K562 (cell line): ENCODE results near the gene ANO7. TPM values are rescaled to one million over a fixed set of nuclear protein-coding genes. Genes with fewer than 3 reads are reported as not detected.

Source experiments
- ATAC-seq: fragments of 200-7000 bp; cut with Tn5 transposase; 3 replicates; pipeline ENCODE4 v1.9.1; 2020; ENCODE audit warnings: moderate library complexity
- BruUV-seq: library from RNA; stranded (reverse); fragments of 400-500 nt; replicated peaks from 2 replicates; lab custom pipeline; 2021; lab: Mats Ljungman, UMichigan
- CTCF ChIA-PET: fragments of 300-600 bp; formaldehyde crosslinking; extraction: SDS; loops from one replicate; lab custom pipeline; 2021; ENCODE audit warnings: low intra/inter-chr PET ratio; lab: Yijun Ruan, JAX
- POLR2A ChIA-PET: fragments of 300-600, 350-650 bp; sonication (Branson Sonifier 250); formaldehyde crosslinking; extraction: SDS; loops from one replicate; lab custom pipeline; 2021; ENCODE audit warnings: antibody characterized with exemption, inconsistent platforms; lab: Yijun Ruan, JAX
- DNase-seq, 4 experiments: peaks; one replicate each; pipeline versions ENCODE4 v3.0.0 to v3.0.0-alpha.2; 2011 to 2018; ENCODE audit warnings: low spot score in 3 of 4, mixed read lengths in 3 of 4; ENCODE audit errors: extremely low read depth in 1 of 4
- FAIRE-seq: peaks from 2 replicates; lab custom pipeline; 2011; peaks lifted over from hg19 to GRCh38; lab: Jason Lieb, UNC
- H2AFZ ChIP-seq: 2 replicates; pipeline ENCODE4 v1.6.0; 2011; ENCODE audit warnings: low read depth, low read length, control low read depth, inconsistent platforms
- H3K27ac ChIP-seq: fragments of 200-600 bp; 3 replicates; pipeline ENCODE4 v1.8.0; 2011; ENCODE audit warnings: low read depth, mild to moderate bottlenecking, control low read depth, inconsistent platforms, low read length, moderate library complexity, mixed read lengths; ENCODE audit errors: extremely low read depth
- H3K27me3 ChIP-seq, 2 experiments: fragments of 300-600 bp in 1 of 2; 2 replicates in 1 of 2; 3 replicates in 1 of 2; pipeline versions ENCODE4 v1.6.0 to v1.8.0; 2011; ENCODE audit warnings: inconsistent platforms in 2 of 2, low read length in 2 of 2, mild to moderate bottlenecking in 1 of 2, mixed read lengths in 1 of 2, moderate library complexity in 1 of 2; ENCODE audit not compliant: control insufficient read depth in 2 of 2, insufficient read depth in 2 of 2
- H3K36me3 ChIP-seq: fragments of 300-600 bp; 3 replicates; pipeline ENCODE4 v1.8.0; 2011; ENCODE audit warnings: mild to moderate bottlenecking, low read length, inconsistent platforms; ENCODE audit not compliant: control insufficient read depth, insufficient read depth
- H3K4me1 ChIP-seq, 2 experiments: fragments of 200-600 bp in 1 of 2; replicated peaks in 1 of 2; 2 replicates in 1 of 2; 3 replicates in 1 of 2; pipeline versions ENCODE4 v1.5.1 to v1.8.0; 2011; ENCODE audit warnings: inconsistent platforms in 2 of 2, low read length in 2 of 2, mild to moderate bottlenecking in 1 of 2, mixed read lengths in 1 of 2, moderate library complexity in 1 of 2; ENCODE audit not compliant: control insufficient read depth in 2 of 2, insufficient read depth in 2 of 2
- H3K4me2 ChIP-seq: 2 replicates; pipeline ENCODE4 v1.6.1; 2011; ENCODE audit warnings: low read length, control low read depth, inconsistent platforms, mixed read lengths; ENCODE audit not compliant: insufficient read depth
- H3K4me3 ChIP-seq: fragments of 200-600 bp; sonication (generic), shearing (Covaris generic); 2 replicates; pipeline ENCODE4 v1.5.1; 2016; ENCODE audit warnings: control low read depth, inconsistent platforms
- H3K79me2 ChIP-seq: fragments of 200-600 bp; 3 replicates; pipeline ENCODE4 v1.8.0; 2011; ENCODE audit warnings: low read length, inconsistent platforms; ENCODE audit not compliant: control insufficient read depth, insufficient read depth
- H3K9ac ChIP-seq, 2 experiments: 2 replicates each; pipeline versions ENCODE4 v1.6.0 to v1.6.1; 2011; ENCODE audit warnings: low read depth in 2 of 2, low read length in 2 of 2, control low read depth in 1 of 2, inconsistent platforms in 1 of 2, mild to moderate bottlenecking in 1 of 2, mixed read lengths in 1 of 2; ENCODE audit not compliant: insufficient read depth in 1 of 2
- H3K9me1 ChIP-seq: one replicate; pipeline ENCODE4 v1.6.0; 2011; ENCODE audit warnings: inconsistent platforms, mild to moderate bottlenecking, low read length, moderate library complexity; ENCODE audit not compliant: control insufficient read depth, insufficient read depth
- H3K9me3 ChIP-seq: replicated peaks from 2 replicates; pipeline ENCODE4 v1.5.1; 2011; ENCODE audit warnings: low read depth, low read length, inconsistent platforms; ENCODE audit not compliant: control insufficient read depth, insufficient read depth
- H4K20me1 ChIP-seq: replicated peaks from 2 replicates; pipeline ENCODE4 v1.6.1; 2011; ENCODE audit warnings: low read length, inconsistent platforms, mixed read lengths; ENCODE audit not compliant: control insufficient read depth, insufficient read depth
- DIDO1 ChIP-seq: fragments of 450-650 bp; IDR thresholded peaks from 2 replicates; pipeline ENCODE4 v1.6.1; 2016; ENCODE audit warnings: low read depth, missing biosample characterization, missing genetic modification characterization
- GMEB1 ChIP-seq: fragments of 250-450 bp; sonication (Bioruptor Pico); IDR thresholded peaks from 2 replicates; pipeline ENCODE4 v1.4.0; 2020; ENCODE audit warnings: mild to moderate bottlenecking
- MLX ChIP-seq, 2 experiments: fragments of 450-650 bp in 1 of 2; sonication (generic) in 1 of 2; formaldehyde crosslinking; conservative IDR thresholded peaks; 2 replicates each; pipeline versions ENCODE4 v1.4.0 to v1.8.1; 2020 to 2022; ENCODE audit warnings: mild to moderate bottlenecking in 1 of 2, missing genetic modification reagents in 1 of 2
- REST ChIP-seq, 2 experiments: fragments of 450-650 bp; formaldehyde crosslinking in 1 of 2; IDR thresholded peaks; 2 replicates each; pipeline versions ENCODE4 v1.4.0 to v1.6.1; 2014 to 2020; ENCODE audit warnings: mild to moderate bottlenecking in 2 of 2, borderline replicate concordance in 1 of 2, low read depth in 1 of 2
- WGBS: fragments of 100-300 bp; shearing (Covaris generic); methylation state at CpG from one replicate; pipeline ENCODE4 v1.1.6; 2016; ENCODE audit warnings: low coverage, mixed read lengths; ENCODE audit not compliant: insufficient coverage; ENCODE audit errors: missing lambda C conversion rate; 5-methylcytosine and 5-hydroxymethylcytosine counted together
- in situ Hi-C: fragments of 300-500 bp; cut with MboI; formaldehyde crosslinking; loops from 4 replicates; pipeline ENCODE4 v1.15.0; 2018; ENCODE audit warnings: inconsistent platforms, mixed read lengths
- intact Hi-C: fragments of 100-400 bp; cut with micrococcal nuclease; formaldehyde crosslinking; loops from 2 replicates; pipeline ENCODE4 v1.14.2; 2022
- polyA plus RNA-seq, 8 experiments: library from polyadenylated mRNA; depleted of rRNA in 4 of 8; stranded (reverse) in 5 of 8; unstranded in 3 of 8; fragments of >200 nt; fragmentation: Nextera tagmentation in 2 of 8; fragmentation: Illumina TruSeq in 1 of 8; extraction: Ambion mirVana in 2 of 8; extraction: Trizol in 1 of 8; gene quantifications; 2 replicates each; pipeline versions ENCODE4 v1.2.1 to v1.2.3, GENCODE V29; 2011 to 2014; ENCODE audit warnings: inconsistent platforms in 1 of 8, missing spikeins in 1 of 8
- total RNA-seq, 7 experiments: library from RNA; depleted of rRNA in 6 of 7; stranded (reverse); fragments of >200 nt in 6 of 7; fragmentation: Illumina TruSeq in 2 of 7; extraction: Trizol in 2 of 7; gene quantifications; 2 replicates each; pipeline versions ENCODE4 v1.2.1 to v1.2.3, GENCODE V29; 2011 to 2021; ENCODE audit warnings: low replicate concordance in 1 of 7

Gene ANO7
- total and polyA plus RNA-seq, 9 of the 15 experiments (the other 6 are each of a cell fraction or from before 2014, with no cell fraction given), result 0.28 to 5.1 (median 1.1) TPM

- Histone ChIP-seq H3K4me3 (no peak overlapping the region), H2AFZ (no peak overlapping the region), H3K9ac (no peak overlapping the region; a peak in 1 of 4 replicates), H4K20me1 (no peaks in the 10 kb centered on the region), H3K36me3 (no peaks in the 10 kb centered on the region), H3K27ac (no peak overlapping the region), H3K4me2 (no peak overlapping the region), H3K27me3 (no peaks in the 10 kb centered on the region; a peak in 2 of 5 replicates), H3K79me2 (no peaks in the 10 kb centered on the region), H3K9me1 (no peaks in the 10 kb centered on the region), H3K9me3 (no peaks in the 10 kb centered on the region), H3K4me1 (peaks cover 0 to 33% of the 10 kb centered on the region in 2 experiments; a peak in 2 of 5 replicates)
- FAIRE-seq, result no peak
- intact Hi-C loops (no loop called here), in situ Hi-C loops (no loop called here)
- DNase-seq, result no peak
- ChIA-PET CTCF (no interaction called here), POLR2A (no interaction called here)
- BruUV-seq, result no TSS peak
- no peak for ATAC-seq
- 46% methylated on average over 18 of the region's 32 CpGs for WGBS
- TF ChIP-seq REST (IDR thresholded peaks at IDR 0.05; ENCODE audit: borderline replicate concordance) (no peak), REST (CRISPR knock-in tag; IDR thresholded peaks at IDR 0.05; ENCODE audit: low read depth) (no peak), MLX (CRISPR knock-in tag; conservative IDR thresholded peaks at IDR 0.05) (no peak), DIDO1 (tag) (no peak), GMEB1 (CRISPR knock-in tag) (no peak)
Observed at GRCh38 chr2:241189093-241189855, 797 bp downstream of the ANO7 start.
